ENCODE data around the gene ZNF524. TPM values are rescaled to one million over a fixed set of nuclear protein-coding genes. Genes with fewer than 3 reads are reported as not detected.
A peak's percentile ranks its signal among the peaks of the same experiment; 100 is the strongest.

Gene ZNF524
- total and polyA plus RNA-seq, 9 of the 15 experiments (the other 6 are each of a cell fraction or from before 2014, with no cell fraction given), result 0.08 to 15.6 (median 2.9) TPM

DNA sequence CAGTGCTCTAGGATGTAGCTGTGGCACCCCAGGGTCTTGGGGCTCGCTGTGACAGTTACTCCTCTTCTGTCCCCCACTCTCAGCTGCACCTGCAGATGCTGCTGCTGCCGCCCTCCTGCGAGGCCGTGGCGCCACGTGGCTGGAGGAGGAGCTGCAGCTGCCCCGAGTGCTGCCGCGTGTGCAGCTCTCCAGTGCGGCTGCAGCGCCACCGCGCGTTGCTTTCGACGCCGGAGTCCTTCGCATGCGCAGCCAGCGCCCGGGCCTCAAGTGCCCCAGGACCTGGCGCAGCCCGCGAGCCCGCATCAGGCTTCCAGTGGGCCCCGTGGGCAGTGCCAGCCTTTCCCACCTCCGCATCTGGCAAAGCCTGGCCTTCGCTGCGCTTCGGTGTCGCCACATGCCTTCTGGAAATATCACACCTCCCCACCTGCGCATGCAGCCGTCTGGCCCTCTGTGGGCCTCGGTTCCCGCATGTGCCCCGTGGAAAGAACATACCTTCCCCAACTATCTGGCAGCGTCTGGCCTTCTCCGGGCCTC, 40.0 kb downstream of the ZNF524 start (continued):
- TF ChIP-seq, protein P1, sequence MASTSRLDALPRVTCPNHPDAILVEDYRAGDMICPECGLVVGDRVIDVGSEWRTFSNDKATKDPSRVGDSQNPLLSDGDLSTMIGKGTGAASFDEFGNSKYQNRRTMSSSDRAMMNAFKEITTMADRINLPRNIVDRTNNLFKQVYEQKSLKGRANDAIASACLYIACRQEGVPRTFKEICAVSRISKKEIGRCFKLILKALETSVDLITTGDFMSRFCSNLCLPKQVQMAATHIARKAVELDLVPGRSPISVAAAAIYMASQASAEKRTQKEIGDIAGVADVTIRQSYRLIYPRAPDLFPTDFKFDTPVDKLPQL (IDR thresholded peaks at IDR 0.05; ENCODE audit: extremely low read depth, insufficient read length), result no peak
- TF ChIP-seq, protein P2, sequence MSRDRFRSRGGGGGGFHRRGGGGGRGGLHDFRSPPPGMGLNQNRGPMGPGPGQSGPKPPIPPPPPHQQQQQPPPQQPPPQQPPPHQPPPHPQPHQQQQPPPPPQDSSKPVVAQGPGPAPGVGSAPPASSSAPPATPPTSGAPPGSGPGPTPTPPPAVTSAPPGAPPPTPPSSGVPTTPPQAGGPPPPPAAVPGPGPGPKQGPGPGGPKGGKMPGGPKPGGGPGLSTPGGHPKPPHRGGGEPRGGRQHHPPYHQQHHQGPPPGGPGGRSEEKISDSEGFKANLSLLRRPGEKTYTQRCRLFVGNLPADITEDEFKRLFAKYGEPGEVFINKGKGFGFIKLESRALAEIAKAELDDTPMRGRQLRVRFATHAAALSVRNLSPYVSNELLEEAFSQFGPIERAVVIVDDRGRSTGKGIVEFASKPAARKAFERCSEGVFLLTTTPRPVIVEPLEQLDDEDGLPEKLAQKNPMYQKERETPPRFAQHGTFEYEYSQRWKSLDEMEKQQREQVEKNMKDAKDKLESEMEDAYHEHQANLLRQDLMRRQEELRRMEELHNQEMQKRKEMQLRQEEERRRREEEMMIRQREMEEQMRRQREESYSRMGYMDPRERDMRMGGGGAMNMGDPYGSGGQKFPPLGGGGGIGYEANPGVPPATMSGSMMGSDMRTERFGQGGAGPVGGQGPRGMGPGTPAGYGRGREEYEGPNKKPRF (IDR thresholded peaks at IDR 0.05; ENCODE audit: low read depth, low read length), result no peak
- TF ChIP-seq SIX5 (IDR thresholded peaks at IDR 0.05; ENCODE audit: borderline replicate concordance in 1 of 2, insufficient read depth in 1 of 2, low read depth in 1 of 2, low read length in 2 of 2), result no peak
- peak; percentile 88; the same call in 1 of the 2 replicates for TF ChIP-seq CBFB (CRISPR knock-in tag; IDR thresholded peaks at IDR 0.05)
- TF ChIP-seq ARHGAP35 (IDR thresholded peaks at IDR 0.05; ENCODE audit: partially characterized antibody), result no peak
- TF ChIP-seq, protein P3, sequence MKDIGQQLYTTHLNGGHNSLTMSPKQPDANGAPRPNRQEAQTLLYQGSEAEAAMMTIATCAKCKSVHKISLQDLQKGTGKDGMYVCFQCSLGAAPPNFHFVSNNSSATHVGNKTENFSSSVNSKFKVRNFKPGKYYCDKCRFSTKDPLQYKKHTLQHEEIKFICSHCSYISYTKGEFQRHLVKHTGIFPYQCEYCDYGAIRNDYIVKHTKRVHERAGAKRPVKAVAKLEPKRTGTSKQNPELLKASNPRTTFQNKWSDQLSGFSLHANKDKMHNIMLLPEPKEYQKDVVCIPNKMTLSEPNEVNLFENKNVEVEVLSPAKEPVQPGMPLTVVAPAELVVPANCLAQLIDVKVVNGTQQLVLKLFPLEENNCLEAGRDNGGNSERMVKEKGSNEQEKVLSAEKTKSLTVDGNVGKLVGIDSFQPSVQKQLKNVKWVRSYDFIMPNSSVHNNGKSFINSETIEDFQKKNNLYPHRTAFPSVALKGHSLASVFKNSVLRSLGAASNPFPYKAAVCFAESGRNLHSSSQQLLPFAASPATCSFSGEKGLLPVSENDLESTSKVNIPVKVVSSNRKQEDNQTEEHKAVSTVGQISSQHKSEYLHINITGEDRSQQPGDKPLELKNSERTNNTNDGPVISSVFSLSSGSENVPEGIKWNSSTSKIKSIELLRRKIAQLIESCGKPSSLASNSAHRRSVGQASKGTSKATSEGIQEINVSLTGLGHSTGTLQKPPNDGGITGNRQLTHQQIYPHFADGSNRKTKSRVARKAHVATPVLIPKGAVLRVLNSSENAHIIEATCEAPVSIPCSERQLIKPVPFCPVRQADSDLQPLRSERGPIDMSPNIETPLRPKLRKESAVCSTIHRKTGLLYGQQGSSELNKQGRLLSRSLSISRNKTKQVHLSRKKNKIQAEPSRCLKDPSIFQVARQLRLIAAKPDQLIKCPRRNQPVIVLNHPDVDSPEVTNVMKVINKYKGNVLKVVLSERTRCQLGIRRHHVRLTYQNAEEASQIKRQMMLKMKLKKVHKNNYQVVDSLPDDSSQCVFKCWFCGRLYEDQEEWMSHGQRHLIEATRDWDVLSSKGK (CRISPR knock-in tag; IDR thresholded peaks at IDR 0.05), result no peak
- no peak for TF ChIP-seq YBX1 (IDR thresholded peaks at IDR 0.05)
- TF ChIP-seq FOXK2 (conservative IDR thresholded peaks at IDR 0.05 in 1 of 2, IDR thresholded peaks at IDR 0.05 in 1 of 2; ENCODE audit: low read depth in 2 of 2), result no peak
- peak in 1 of 2 experiments; percentile 36; a peak in 1 of 4 replicates for TF ChIP-seq SIN3A (IDR thresholded peaks at IDR 0.05; ENCODE audit: borderline replicate concordance in 2 of 2, control insufficient read depth in 1 of 2, low read depth in 2 of 2, low read length in 2 of 2)
- TF ChIP-seq PHTF2 (CRISPR knock-in tag; IDR thresholded peaks at IDR 0.05), result no peak
- TF ChIP-seq, protein P4, sequence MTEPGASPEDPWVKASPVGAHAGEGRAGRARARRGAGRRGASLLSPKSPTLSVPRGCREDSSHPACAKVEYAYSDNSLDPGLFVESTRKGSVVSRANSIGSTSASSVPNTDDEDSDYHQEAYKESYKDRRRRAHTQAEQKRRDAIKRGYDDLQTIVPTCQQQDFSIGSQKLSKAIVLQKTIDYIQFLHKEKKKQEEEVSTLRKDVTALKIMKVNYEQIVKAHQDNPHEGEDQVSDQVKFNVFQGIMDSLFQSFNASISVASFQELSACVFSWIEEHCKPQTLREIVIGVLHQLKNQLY (CRISPR knock-in tag; conservative IDR thresholded peaks at IDR 0.05), result peak in 1 of 2 experiments; percentile 96; a peak in 1 of 4 replicates
- TF ChIP-seq, protein P5, sequence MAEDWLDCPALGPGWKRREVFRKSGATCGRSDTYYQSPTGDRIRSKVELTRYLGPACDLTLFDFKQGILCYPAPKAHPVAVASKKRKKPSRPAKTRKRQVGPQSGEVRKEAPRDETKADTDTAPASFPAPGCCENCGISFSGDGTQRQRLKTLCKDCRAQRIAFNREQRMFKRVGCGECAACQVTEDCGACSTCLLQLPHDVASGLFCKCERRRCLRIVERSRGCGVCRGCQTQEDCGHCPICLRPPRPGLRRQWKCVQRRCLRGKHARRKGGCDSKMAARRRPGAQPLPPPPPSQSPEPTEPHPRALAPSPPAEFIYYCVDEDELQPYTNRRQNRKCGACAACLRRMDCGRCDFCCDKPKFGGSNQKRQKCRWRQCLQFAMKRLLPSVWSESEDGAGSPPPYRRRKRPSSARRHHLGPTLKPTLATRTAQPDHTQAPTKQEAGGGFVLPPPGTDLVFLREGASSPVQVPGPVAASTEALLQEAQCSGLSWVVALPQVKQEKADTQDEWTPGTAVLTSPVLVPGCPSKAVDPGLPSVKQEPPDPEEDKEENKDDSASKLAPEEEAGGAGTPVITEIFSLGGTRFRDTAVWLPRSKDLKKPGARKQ (CRISPR knock-in tag; IDR thresholded peaks at IDR 0.05), result peak; percentile 92
- TF ChIP-seq NR4A1 (CRISPR knock-in tag; IDR thresholded peaks at IDR 0.05), result no peak
- TF ChIP-seq NR4A1 (tag; IDR thresholded peaks at IDR 0.05), result peak; percentile 79; the same call in 1 of the 2 replicates
- TF ChIP-seq TEAD4 (IDR thresholded peaks at IDR 0.05; ENCODE audit: low read length), result peak; percentile 62; the same call in 1 of the 2 replicates
- peak; percentile 99 for TF ChIP-seq TEAD4 (CRISPR knock-in tag; IDR thresholded peaks at IDR 0.05; ENCODE audit: borderline replicate concordance)
- no peak for TF ChIP-seq ZNF41 (CRISPR knock-in tag; conservative IDR thresholded peaks at IDR 0.05)
- no peak for TF ChIP-seq NFE2L1 (tag; IDR thresholded peaks at IDR 0.05; ENCODE audit: borderline replicate concordance, low read depth)
